HG02763 (cell line): ENCODE results near the gene UBXN2A.
"Not testable (repeated sequence)": the region's sequence is repeated elsewhere in the genome, so short reads cannot be mapped to it uniquely, and the experiment has no call there.

ENCODE experiments used
- ATAC-seq: cut with Tn5 transposase; IDR thresholded peaks from one replicate; pipeline ENCODE4 v1.9.1; 2021; ENCODE audit warnings: mild to moderate bottlenecking, moderate library complexity; ENCODE audit not compliant: unreplicated experiment

The UBXN2A gene

GRCh38 chr2:24011250-24012104 lies 71.2 kb downstream of the UBXN2A start:
- ATAC-seq, result no peak

DNA sequence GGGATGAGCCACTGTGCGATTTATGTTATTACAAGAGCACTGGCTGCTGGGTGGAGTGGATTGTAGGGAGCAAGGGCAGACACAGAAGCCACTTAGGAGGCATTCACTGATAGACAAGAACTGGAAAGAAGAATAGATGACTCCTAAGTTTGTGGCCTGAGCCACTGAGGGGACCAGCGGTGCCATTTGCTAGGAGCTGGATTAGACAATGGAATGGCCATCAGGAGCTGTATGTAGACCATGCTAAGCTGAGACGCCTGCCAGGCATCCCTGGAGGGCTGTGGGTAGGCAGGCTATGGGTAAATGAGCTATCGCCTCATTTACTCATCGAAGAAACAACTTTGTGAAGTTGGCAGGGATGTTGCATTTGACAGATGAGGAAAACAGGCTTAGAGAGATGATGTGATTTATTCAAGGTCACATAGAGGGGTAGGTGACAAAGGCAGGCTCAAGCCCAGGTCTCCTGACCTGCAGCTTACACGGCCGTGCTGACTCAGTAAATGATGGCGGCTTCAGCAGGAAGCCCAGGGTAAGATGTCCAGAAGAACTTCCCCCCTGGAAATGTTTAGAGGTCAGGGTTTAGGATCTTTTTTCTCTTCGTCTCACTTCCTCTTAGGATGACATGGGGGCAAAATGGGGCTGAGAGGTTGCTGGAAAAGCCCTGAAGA lies 72.4 kb downstream of the UBXN2A start:
- ATAC-seq, result no peak

GRCh38 chr2:24014902-24015301 lies 74.6 kb downstream of the UBXN2A start:
- ATAC-seq, result not testable (repeated sequence)

DNA sequence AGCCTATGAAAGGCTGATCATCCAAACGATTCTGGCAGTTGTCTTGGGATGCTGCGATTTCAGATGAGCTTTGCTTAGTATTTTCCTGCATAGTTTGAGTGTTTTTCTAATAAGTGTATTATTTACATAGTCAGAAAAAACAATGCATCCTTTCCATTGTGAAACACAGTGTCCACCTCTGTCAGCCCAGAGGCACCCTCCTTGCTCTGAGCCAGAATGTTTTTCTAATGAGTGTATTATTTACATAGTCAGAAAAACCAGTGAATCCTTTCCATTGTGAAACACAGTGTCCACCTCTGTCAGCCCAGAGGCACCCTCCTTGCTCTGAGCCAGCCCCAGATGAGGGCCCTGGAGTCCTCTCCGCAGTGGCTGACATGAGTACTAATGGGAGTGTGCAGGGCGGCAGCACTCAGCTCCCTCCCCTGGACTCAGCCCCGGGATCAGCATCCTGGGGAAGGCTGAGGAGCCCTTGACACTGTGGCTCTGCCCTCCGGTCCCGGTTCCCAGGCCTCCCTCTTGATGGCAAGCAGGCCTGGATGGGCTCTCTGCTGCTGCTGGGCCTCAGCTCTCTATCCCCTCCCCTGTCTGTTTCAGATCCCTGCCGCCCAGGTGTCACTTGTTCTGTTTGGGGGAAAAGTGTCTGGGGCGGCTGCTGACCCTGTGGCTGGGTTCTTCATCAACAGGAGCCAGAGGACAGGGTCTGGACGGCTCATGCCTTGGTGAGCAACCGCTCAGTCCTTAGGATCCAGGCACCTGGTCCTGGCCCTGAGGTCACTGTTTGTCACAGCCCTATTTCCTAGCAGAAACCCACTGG lies 75.5 kb downstream of the UBXN2A start:
- ATAC-seq, result no peak

- ATAC-seq, result no peak
Observed at GRCh38 chr2:24016376-24016761, 76.1 kb downstream of the UBXN2A start.

DNA sequence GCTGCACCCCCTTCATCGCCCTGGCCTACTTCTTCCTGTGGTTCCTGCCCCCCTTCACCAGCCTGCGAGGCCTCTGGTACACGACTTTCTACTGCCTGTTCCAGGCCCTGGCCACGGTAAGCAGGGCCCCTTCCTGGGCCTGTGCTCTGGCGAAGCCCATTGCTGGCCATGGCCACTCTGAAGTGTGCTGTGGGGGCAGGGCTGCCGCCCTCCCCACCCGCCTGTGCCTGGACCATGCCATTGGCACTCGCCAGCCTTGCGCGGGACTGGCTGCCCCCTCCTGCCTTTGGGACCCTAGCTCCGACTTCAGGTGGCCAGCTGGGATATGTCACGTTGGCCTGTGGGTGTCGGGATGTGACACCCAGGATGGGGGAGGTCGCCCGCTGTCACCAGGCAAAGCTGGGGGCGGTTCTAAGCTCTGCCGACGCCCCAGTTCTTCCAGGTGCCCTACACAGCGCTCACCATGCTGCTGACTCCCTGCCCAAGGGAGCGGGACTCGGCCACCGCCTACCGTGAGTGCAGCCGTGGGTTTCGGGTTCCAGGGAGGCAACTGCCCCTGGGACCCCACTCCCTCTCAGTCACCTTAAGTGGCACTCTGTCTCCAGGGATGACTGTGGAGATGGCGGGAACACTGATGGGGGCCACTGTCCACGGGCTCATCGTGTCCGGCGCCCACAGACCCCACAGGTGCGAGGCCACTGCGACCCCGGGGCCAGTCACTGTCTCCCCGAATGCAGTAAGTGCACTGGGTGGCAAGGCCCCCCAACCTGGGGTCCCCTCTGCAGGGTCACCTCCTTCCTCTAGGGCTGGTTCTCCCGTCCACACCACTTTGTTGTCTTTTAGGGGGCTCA lies 76.8 kb downstream of the UBXN2A start:
- no peak for ATAC-seq

DNA sequence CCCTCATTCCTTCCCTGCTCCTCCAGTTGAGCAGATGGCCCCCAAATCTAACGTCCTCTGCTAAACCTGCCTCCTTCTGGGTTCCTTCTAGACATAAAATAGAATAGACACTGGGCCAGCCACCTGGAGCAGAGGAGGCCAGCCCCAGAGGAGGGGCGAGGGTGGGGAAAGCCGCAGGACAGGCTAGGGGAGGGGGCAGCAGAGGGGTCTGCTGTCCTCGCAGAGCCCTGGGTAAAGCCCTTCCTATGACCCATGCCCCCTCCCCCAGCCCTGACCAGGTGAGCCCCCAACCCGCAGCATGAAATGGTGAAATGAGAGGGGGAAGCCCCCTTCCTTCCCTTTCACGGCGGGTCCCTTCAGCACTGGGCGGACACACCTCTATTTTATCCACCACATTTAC lies 77.4 kb downstream of the UBXN2A start:
- no peak for ATAC-seq

DNA sequence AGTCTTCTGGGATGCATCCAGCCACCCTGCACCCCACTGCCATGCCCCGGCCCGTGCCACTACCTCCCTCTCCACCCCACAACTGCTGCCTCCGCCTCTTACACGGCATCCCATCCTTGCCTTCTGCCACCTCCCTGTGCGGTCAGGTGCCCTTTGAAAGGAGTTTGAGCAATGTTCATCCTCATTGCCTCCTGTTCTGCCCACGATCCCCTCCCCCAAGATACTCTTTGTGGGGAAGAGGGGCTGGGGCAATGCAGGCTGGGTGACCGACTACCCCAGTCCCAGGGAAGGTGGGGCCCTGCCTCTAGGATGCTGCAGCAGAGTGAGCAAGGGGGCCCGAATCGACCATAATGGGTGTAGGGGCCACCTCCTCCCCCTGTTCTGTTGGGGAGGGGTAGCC lies 78.0 kb downstream of the UBXN2A start:
- no peak for ATAC-seq

DNA sequence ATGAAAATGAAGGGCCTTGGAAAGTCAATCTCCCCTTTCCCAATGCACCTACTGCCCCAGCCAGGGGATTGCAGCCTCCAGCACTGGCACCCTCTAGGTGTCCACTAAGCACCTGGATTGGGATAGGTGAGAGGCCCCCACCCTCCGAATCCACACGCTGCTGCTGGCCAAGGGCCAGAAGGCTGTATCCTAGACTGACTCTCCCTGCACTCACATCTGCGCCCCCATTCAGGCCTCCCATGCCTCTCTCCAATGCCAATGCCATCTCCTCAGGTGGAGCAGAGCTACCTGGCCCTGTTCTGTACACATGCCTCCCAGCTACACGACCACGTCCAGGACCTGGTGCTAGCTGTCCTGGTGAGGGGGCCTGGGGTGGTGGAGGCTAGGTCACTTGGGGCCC lies 79.5 kb downstream of the UBXN2A start:
- no peak for ATAC-seq

DNA sequence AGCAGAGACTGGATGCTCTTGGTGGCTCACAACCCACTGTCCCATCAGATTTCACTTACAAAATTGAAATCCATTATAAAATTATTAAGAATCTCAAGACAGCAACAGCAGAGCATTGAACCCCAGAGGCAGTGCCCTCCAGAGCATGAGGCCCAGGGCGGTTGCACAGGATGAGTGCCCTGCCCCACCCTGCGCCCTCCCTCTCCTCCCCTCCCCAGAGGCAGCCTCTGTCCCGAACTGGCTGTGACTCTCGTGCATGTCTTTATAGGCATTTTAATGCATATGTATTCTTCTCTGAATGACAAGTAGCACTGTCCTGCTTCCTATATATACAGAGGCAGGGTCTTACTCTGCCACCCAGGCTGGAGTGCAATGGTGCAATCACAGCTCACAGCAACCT lies 80.0 kb downstream of the UBXN2A start:
- ATAC-seq, result no peak

- no peak for ATAC-seq
Observed at GRCh38 chr2:24021122-24021998, 81.1 kb downstream of the UBXN2A start.

GRCh38 chr2:24022324-24022974 lies 82.2 kb downstream of the UBXN2A start:
- no peak for ATAC-seq

DNA sequence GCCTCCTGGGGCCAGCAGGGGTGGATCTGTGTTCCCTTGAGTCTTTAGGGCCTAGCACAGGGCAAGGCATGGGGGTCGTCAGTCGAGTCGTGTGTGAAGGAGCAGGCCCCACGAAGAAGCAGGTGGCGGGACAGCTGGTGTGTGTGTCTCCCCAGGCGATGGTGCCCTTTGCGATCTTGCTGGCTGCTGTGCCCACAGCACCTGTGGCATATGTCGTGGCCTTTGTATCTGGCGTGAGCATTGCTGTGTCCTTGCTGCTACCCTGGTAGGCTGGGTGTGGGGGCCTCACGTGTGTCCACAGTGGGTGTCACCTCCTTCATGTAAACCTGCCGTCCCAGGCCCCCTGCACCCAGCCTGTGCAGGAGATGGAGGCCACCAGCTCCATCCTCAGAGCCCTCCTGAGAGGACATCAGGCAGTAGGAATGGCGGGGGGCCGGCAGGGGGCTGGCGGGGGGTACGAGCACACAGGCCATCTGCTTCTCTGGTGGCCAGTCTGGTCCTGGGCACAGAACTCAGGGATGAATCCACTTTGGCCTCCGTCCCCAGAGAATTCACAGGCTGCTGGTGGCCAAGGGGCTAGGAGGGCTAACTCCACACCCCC lies 82.8 kb downstream of the UBXN2A start:
- ATAC-seq, result no peak

DNA sequence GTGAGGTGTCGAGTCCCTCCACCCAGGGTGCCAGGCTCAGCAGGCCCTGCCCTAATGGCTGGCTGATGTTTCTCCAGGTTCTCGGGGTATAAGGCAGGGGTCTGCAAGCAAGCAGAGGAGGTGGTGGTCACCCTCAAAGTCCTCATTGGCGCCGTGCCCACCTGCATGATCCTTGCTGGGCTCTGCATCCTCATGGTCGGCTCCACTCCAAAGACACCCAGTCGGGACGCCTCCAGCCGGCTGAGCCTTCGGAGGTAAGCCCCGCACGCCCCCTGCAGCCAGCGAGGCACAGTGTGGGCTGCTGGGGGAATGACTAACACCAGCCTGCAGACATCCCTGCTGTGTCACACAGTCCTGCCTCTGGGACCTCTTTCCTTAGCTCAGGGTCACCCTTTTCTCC lies 83.8 kb downstream of the UBXN2A start:
- no peak for ATAC-seq

DNA sequence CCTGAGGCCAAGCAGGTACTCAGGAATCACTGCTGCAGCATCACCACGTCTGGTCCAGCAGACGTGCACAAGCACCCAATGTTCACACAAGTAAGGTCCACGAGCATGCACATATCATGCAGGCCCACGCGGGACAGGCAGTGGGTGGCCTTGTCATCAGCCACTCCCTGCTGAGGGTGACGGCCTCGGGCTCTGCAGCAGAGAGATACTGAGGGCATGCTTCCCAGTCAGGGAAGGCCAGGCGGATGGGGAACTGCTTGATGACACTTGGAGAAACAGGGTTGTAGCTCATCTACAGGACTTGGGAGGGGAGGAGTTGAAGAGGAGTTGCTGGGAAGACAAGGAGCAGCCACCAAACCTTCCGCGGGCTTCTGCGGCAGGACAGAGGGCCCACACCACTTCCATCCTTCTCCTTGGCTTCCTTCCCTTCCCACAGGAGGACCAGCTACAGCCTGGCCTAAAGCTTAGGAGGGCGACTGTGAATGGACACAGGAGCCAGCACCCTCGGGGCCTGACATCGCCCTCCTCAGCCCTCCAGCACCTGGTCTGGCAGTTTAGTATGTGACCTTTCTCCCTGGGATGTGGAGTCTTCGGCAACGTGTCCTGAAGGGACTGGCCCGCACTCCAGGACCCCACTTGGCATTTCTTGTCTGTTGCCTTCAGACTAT lies 84.9 kb downstream of the UBXN2A start:
- no peak for ATAC-seq

GRCh38 chr2:24026233-24026632 lies 86.0 kb downstream of the UBXN2A start:
- ATAC-seq, result no peak

DNA sequence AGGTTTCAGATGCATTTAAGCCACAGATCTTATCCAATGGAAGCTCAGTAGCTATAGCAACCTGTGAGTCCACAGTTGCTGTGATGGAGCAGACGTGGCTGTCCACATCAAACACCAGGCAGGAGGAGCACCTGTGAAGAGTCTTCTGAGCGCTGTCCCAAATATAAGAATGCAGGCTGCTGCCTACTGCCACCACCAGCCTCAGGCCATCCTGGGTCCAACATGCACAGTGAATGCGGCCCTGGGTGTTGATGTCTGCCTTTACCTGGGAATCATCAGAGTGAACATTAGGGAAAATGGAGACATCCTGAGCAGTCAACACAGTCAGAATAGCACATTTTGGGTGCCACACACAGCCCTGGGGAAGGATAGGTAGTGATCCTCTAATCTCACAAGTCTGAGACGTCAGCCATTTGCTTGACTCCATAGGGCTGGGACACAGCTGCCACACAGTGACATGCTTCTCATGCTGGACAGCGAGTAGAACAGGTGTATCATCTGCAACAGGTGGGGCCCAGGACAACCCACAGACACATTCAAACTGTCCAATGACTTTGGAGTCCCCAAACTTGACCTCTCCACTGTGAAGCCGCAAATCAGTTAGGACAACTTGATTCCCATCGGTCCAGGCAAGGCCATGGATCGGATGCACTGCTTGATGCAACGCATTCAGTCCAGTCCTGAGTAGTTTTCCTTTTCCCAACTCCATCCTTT lies 98.7 kb downstream of the UBXN2A start:
- ATAC-seq, result no peak

GRCh38 chr2:24040511-24040910 lies 100.2 kb downstream of the UBXN2A start:
- ATAC-seq, result no peak
